Duodenal mucosa (tissue), 2 donors: Measurements from ENCODE around the gene GREB1.

Experiments
- H3K27ac ChIP-seq: one replicate; pipeline ENCODE4 v1.7.0; 2013; ENCODE audit warnings: low read depth, low read length
- H3K27me3 ChIP-seq, 2 donors: one replicate each; pipeline ENCODE4 v1.7.0; 2013; ENCODE audit warnings: low read length in 2 of 2, control low read depth in 1 of 2; ENCODE audit not compliant: insufficient read depth in 2 of 2, control insufficient read depth in 1 of 2
- H3K36me3 ChIP-seq, 2 donors: one replicate each; pipeline ENCODE4 v1.7.0; 2013; ENCODE audit warnings: low read length in 2 of 2, control low read depth in 1 of 2; ENCODE audit not compliant: insufficient read depth in 2 of 2, control insufficient read depth in 1 of 2
- H3K4me1 ChIP-seq, 2 donors: one replicate each; pipeline ENCODE4 v1.7.0; 2013; ENCODE audit warnings: low read length in 2 of 2, control low read depth in 1 of 2; ENCODE audit not compliant: insufficient read depth in 2 of 2, control insufficient read depth in 1 of 2
- H3K4me3 ChIP-seq, 2 donors: one replicate each; pipeline ENCODE4 v1.7.0; 2013; ENCODE audit warnings: low read length in 2 of 2, low read depth in 1 of 2
- H3K9ac ChIP-seq, 2 donors: one replicate each; pipeline ENCODE4 v1.7.0; 2013; ENCODE audit warnings: low read length in 2 of 2, low read depth in 1 of 2
- H3K9me3 ChIP-seq, 2 donors: one replicate each; pipeline ENCODE4 v1.7.0; 2013; ENCODE audit warnings: low read length in 2 of 2, control low read depth in 1 of 2; ENCODE audit not compliant: control insufficient read depth in 1 of 2

Gene GREB1

GRCh38 chr2:11521775-11522174, 12.1 kb upstream of the GREB1 start:
- Histone ChIP-seq H3K27ac (no peak overlapping the region), H3K9ac (no peak overlapping the region), H3K27me3 (peaks cover 0 to 5% of the 10 kb centered on the region in 2 donors), H3K4me1 (no peaks in the 10 kb centered on the region), H3K36me3 (no peaks in the 10 kb centered on the region), H3K4me3 (no peak overlapping the region), H3K9me3 (no peaks in the 10 kb centered on the region)

- no peak overlapping the region for H3K4me3 ChIP-seq
- H3K36me3 ChIP-seq = no peaks in the 10 kb centered on the region
- peaks cover under 1 to 5% of the 10 kb centered on the region in 2 donors for H3K27me3 ChIP-seq
- no peak overlapping the region for H3K27ac ChIP-seq
- H3K9me3 ChIP-seq = no peaks in the 10 kb centered on the region
- H3K4me1 ChIP-seq = no peaks in the 10 kb centered on the region
- no peak overlapping the region for H3K9ac ChIP-seq
These were observed 9.4 kb upstream of the GREB1 start for GRCh38 chr2:11524470-11524869.

GRCh38 chr2:11525762-11526161, 8.1 kb upstream of the GREB1 start:
- no peaks in the 10 kb centered on the region for H3K4me1 ChIP-seq
- H3K9ac ChIP-seq = no peak overlapping the region
- H3K9me3 ChIP-seq = no peaks in the 10 kb centered on the region
- H3K27ac ChIP-seq = no peak overlapping the region
- no peaks in the 10 kb centered on the region for H3K36me3 ChIP-seq
- peaks cover 3 to 5% of the 10 kb centered on the region in 2 donors for H3K27me3 ChIP-seq
- H3K4me3 ChIP-seq = no peak overlapping the region

GRCh38 chr2:11527001-11527400, 6.8 kb upstream of the GREB1 start:
- H3K4me3 ChIP-seq = no peak overlapping the region
- H3K9ac ChIP-seq = no peak overlapping the region
- peaks cover 3 to 5% of the 10 kb centered on the region in 2 donors for H3K27me3 ChIP-seq
- H3K9me3 ChIP-seq = no peaks in the 10 kb centered on the region
- no peaks in the 10 kb centered on the region for H3K36me3 ChIP-seq
- no peak overlapping the region for H3K27ac ChIP-seq
- no peaks in the 10 kb centered on the region for H3K4me1 ChIP-seq

- H3K27me3 ChIP-seq = peaks cover 3 to 5% of the 10 kb centered on the region in 2 donors
- H3K27ac ChIP-seq = no peak overlapping the region
- H3K9ac ChIP-seq = no peak overlapping the region
- H3K9me3 ChIP-seq = no peaks in the 10 kb centered on the region
- H3K4me3 ChIP-seq = no peak overlapping the region
- H3K4me1 ChIP-seq = no peaks in the 10 kb centered on the region
- H3K36me3 ChIP-seq = no peaks in the 10 kb centered on the region
These were observed 5.6 kb upstream of the GREB1 start for GRCh38 chr2:11528228-11528627.

GRCh38 chr2:11530864-11531465, 2.9 kb upstream of the GREB1 start:
- Histone ChIP-seq H3K9ac (no peak overlapping the region), H3K27ac (no peak overlapping the region), H3K9me3 (no peaks in the 10 kb centered on the region), H3K4me3 (no peak overlapping the region), H3K27me3 (peaks cover 3% of the 10 kb centered on the region in 2 donors), H3K36me3 (no peaks in the 10 kb centered on the region), H3K4me1 (no peaks in the 10 kb centered on the region)

- Histone ChIP-seq H3K36me3 (no peaks in the 10 kb centered on the region), H3K4me3 (no peak overlapping the region), H3K4me1 (no peaks in the 10 kb centered on the region), H3K9me3 (no peaks in the 10 kb centered on the region), H3K9ac (no peak overlapping the region), H3K27me3 (peaks cover 3% of the 10 kb centered on the region in 2 donors), H3K27ac (no peak overlapping the region)
These were observed 1.3 kb upstream of the GREB1 start for GRCh38 chr2:11532416-11533055.

GRCh38 chr2:11534071-11534745, 363 bp downstream of the GREB1 start:
- H3K27ac ChIP-seq = no peak overlapping the region
- H3K9me3 ChIP-seq = no peaks in the 10 kb centered on the region

GRCh38 chr2:11534746-11535484, 1.1 kb downstream of the GREB1 start:
- Histone ChIP-seq H3K4me1 (no peaks in the 10 kb centered on the region), H3K27ac (no peak overlapping the region), H3K4me3 (no peak overlapping the region), H3K9ac (no peak overlapping the region), H3K9me3 (no peaks in the 10 kb centered on the region), H3K27me3 (peaks cover 0 to 3% of the 10 kb centered on the region in 2 donors), H3K36me3 (no peaks in the 10 kb centered on the region)

More at GRCh38 chr2:11534071-11534745, 363 bp downstream of the GREB1 start:
- Histone ChIP-seq H3K27me3 (peaks cover 3% of the 10 kb centered on the region in 2 donors), H3K4me1 (no peaks in the 10 kb centered on the region), H3K9ac (no peak overlapping the region), H3K36me3 (no peaks in the 10 kb centered on the region), H3K4me3 (no peak overlapping the region)

GRCh38 chr2:11535899-11536344, 2.1 kb downstream of the GREB1 start:
- Histone ChIP-seq H3K27ac (no peak overlapping the region), H3K27me3 (peaks cover 3% of the 10 kb centered on the region in 2 donors), H3K9me3 (no peaks in the 10 kb centered on the region), H3K4me1 (no peaks in the 10 kb centered on the region), H3K9ac (no peak overlapping the region), H3K36me3 (no peaks in the 10 kb centered on the region), H3K4me3 (no peak overlapping the region)
